ENCODE measurements around the gene KIF17.

Gene KIF17

DNA sequence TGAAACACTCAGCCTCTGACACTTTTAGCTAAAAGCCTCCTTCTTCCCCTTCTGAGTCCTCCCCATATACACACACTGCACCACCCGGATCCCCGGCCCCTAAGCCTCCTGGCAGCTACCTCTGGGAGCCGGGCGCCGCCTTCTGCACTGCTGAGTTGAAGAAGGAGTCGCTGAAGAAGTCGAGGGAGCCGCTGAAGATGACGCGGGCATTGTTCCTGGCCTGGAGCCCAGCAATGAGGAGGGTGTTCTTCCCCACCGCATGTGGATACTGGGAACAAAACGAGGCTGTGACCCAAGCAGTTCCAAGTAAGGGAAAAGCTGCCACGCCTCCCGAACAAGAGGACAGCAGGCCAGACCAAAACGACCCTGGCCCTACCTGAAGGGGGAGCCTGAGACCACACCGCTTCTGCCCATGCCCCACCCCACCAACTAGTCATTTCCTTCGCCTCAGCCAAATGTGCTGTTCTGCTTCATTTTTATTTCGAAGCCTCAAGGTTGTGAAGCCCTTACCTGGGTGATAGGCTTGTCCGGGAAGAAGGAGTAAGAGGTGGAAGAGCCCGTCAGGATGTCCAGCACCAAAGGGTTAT lies 63.6 kb downstream of the KIF17 start:
- no peak for DNase-seq

DNA sequence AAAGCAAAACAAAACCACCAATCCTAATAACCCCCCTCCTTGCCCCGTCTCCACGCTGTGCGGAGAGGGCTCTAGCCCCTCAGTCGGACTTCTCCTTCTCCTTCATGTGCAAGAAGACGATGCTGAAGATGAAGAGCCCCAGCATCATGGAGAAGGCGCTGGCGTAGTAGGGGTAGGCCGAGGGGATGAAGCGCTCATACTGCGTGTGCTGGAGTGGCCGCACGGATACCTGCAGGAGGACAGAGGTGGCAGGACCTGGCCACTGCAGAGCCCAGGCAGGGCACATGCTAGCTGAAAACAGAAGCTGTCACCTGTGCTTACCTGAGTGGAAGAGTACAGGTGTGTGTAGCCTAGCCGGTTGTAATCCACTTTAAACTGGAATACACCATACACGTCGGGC lies 65.5 kb downstream of the KIF17 start:
- DNase-seq: no peak

DNA sequence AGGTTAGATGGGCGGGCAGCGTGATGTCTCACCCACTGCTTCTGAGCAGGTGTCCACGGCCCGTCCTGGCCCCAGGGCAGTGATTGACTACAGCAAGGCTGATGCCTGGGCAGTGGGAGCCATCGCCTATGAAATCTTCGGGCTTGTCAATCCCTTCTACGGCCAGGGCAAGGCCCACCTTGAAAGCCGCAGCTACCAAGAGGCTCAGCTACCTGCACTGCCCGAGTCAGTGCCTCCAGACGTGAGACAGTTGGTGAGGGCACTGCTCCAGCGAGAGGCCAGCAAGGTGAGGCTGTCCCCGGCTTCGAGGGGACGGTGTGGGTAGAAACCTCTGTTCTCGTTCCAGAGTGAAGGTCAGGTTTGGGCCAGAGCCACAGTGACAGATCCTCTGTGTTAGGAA lies 68.9 kb downstream of the KIF17 start:
- no peak for DNase-seq

DNA sequence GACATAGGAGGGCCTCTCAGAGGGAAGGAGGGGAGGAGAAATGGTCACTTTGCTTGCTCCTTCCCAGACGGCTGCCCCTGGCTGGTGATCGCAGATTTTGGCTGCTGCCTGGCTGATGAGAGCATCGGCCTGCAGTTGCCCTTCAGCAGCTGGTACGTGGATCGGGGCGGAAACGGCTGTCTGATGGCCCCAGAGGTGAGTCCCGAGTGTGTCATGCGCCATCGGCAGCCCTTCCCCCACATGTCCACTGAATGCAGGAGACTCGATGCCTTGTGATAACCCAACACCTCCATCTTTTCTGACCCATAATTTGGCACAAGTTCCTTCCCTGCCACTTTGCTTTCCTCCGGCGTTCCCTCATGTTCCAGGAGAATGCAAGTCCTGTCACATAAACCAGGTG lies 69.4 kb downstream of the KIF17 start:
- no peak for DNase-seq

DNA sequence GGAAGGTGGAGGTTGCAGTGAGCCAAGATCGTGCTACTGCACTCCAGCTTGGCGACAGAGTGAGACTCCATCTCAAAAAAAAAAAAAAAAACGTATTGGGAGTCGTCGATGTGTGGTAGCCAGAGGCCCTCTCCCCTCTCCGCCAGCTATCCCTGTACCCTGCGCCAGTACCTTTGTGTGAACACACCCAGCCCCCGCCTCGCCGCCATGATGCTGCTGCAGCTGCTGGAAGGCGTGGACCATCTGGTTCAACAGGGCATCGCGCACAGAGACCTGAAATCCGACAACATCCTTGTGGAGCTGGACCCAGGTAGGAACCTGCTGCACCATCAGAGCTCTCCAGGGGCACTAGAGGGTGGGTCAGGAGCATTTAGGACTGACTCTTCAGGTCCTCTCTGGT lies 72.4 kb downstream of the KIF17 start:
- no peak for DNase-seq

DNA sequence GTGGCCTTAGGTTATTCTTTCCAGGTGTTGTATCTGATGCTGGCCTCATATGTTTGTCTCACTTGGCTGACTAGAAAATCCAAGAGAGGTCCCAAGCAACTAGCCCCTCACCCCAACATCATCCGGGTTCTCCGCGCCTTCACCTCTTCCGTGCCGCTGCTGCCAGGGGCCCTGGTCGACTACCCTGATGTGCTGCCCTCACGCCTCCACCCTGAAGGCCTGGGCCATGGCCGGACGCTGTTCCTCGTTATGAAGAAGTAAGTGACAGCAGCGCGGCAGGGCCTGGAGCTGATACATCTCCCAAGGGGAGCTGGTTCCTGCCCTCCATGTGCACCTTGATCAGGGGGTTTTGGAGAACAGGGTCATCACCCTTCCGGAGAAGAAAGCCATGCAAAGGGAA lies 73.4 kb downstream of the KIF17 start:
- no peak for DNase-seq

DNA sequence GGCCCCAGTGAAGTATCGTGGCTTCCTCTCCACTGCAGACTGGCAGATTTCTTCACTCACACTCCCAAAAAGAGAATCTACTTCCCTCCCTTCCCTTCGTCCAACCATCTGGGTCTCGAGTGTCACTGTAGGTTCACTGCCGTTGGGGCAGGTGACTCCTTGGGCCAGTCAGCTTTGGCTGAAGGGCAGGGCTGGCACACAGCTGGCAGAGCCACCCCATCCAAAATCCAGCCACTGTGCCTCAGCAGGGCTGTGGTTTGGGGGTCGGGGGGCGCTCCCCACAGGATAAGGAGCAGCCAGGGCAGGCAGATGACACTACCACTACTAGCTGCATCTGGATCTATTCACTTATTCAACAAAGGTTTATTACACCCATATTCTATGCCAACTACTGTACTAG lies 74.7 kb downstream of the KIF17 start:
- no peak for DNase-seq

DNA sequence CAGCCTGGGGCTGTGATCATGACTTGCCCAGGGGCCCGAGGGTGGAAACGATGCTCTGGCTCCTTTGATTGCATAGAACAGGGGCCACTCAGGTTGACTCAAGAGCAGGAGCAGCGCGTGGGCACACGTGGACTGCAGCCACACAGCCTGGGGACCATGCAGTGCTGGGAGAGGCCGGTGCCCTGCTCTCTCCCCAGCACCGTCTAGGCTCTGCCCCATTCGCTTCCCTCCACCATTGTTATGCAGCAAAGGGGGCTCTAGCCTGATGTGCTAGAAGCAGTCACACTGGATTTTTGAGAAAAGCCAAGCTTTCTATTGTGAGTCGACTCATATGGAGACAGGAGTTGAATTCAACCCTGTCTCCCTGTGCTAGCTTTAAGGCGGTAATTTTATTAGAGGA lies 75.8 kb downstream of the KIF17 start:
- no peak for DNase-seq

DNA sequence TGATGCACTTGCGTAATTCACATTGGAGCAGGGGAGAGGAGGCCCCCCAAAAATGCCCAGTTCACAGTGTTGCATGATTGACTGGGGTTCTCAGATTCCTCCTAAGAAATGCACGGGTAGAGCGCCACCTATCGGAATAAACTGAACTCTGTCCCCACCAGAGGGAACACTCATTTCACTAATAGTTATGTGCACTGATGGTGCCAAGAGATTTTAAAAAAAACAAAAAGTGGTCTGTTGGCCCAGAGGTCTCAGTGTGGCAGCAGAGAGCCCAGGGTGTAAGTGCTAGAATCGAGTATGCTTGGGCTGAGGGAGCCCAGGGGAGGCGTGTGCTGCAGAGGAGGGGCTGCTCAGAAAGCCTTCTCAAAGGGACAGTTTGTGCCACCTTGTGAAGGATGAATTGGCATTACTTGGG lies 77.6 kb downstream of the KIF17 start:
- peak; percentile 57 for DNase-seq

DNA sequence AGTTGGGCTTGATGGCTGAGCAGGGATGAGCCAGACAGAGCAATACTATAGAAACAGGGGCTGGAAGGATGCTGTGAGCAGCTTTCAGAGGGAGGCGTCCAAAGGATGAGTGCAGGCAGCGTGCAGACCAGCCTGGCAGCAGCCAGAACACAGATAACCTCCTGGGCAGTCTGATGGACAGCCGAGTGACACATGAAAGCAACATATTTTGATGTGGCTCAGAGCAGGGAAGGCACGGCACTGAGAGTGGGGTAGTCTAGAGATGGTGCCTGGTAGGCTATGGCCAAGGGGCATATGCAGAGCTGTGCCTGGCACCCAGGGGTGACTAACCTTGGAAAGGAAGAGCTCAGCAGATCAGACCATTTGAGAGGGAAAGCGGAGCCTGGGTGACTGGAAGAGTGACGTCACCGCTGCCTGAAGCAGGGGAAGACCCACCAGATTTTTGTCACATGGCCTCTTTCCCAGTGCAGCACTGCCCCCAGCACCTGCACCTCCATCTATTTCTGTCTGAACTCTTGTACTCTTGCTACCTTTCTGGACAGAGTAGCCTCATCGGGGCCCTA lies 80.9 kb downstream of the KIF17 start:
- no peak for DNase-seq

DNA sequence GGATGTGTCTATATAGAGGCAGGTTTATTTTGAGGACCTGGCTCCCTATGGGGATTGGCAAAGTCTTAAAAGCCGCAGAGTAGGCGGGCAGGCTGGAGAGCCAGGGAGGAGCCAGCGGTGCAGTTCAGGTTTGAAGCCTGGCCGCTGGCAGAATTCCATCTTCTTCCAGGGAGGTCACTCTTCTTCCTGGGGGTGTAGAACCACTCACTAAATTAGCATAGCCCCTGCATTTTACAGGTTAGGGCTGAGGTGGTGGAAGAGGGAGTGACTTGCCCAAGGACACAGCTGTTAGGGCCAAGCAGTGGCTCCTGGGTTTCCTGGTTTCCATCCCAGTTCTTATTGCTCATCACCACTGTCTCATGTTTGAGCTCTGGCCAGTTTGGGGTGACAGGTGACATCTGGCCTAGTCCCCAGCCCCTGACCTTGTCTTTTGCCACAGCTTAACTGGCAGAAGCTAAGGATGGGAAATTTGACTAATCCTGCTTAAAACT lies 83.2 kb downstream of the KIF17 start:
- DNase-seq: no peak

DNA sequence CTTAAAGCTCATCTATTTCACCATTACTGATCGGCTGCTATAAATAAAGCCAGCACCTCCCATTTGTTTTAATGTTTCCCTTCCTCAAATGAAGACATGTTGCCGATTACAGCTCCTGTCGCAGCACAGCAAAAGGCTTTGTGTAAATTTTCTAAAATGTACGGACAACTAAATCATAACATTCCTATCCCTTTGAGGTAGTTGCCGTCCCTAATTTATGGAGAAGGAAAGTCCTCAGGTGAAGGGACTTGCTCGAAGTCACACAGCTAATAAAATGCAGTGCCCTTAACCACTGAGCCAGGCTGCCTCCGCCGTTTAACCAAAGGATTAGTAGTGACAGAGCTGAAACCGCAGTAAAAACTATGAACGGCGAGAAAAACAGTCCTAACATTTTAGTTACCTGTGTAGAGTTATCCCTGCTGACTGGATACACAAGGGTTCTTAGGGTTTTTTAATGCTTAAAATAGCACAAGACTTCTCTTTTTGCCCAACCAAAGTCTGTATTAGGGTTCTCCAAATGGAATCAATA lies 83.7 kb downstream of the KIF17 start:
- DNase-seq: no peak

DNA sequence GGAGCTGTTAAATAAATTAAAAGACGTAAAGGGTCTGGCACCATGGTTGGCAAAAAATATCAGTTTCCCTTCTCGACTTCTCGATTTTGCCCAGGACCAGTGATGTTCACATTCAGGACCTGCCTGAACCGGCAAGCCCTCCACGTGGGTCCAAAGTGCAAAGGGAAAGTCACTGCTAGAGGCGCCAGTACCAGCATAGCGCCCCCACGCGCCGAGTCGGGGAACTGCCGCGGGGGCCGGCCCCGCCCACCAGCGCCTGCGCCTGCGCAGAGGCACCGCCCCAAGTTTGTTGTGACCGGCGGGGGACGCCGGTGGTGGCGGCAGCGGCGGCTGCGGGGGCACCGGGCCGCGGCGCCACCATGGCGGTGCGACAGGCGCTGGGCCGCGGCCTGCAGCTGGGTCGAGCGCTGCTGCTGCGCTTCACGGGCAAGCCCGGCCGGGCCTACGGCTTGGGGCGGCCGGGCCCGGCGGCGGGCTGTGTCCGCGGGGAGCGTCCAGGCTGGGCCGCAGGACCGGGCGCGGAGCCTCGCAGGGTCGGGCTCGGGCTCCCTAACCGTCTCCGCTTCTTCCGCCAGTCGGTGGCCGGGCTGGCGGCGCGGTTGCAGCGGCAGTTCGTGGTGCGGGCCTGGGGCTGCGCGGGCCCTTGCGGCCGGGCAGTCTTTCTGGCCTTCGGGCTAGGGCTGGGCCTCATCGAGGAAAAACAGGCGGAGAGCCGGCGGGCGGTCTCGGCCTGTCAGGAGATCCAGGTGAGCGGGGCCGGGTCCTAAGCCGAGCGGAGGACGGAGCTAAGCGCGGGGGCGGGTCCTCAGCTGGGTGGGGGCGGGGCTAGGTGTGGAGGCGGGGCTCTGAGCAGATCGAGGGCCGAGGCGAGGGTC lies 84.4 kb downstream of the KIF17 start, which contains the start of gene PINK1:
TSS of gene PINK1 (plus strand) at position 269 of the 875 bp plus-strand sequence. CDS start at position 360, 91 bp downstream.
- DNase-seq: peak; percentile 85

DNA sequence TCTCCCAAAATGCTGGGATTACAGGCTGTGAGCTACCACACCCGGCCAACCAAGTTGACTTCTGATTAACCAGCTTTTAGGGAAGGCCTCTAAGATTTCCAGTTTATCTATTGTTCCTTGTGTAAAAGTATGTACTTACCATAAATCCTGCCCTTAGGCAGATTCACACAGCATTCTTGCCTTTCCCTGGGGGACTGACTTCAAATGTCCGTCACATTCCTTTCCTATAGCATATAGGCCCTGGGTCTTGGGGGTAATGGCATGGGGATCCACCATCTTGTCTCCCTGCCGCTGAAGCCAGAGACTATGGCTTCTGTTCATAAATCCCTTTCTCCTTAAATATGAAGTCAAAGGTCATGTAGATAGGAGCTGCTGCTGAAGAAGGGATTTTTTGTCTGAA lies 85.4 kb downstream of the KIF17 start:
- DNase-seq: no peak

DNA sequence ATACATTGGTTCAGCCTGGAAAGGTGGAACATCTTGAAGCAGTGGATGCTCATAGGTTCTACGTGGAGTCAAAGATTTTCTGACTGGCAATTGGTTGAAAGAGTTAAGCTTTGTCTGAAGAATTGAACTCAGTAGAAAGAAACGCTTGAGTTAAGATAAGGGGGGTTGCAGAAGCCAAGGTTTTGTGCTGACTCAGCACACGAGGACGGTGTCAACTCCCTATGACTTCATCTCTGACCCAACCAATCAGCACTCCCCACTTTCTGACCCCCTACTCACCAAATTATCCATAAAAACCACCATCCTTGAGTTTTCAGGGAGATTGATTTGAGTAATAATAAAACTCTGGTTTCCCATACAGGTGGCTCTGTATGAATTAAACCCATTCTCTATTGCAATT lies 87.1 kb downstream of the KIF17 start:
- no peak for DNase-seq

DNA sequence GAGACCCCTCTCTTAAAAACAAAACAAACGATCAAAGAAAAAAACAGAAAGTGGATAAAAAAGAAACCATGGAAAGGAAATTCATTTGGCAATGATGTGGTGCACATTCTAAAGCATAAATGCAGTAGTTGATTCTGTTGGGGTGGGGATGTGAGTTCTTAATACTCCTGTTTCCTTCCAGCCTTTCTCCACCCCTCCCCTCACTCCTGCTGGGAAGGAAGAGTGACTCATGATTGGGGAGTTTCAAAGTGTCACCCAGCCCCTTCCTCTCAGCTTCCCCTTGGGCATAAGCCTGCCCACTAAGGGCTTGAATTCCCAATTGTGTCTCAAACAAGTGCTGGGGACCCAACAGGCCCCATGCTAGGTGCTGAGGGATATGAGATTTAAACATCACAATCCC lies 91.3 kb downstream of the KIF17 start:
- DNase-seq: no peak

DNA sequence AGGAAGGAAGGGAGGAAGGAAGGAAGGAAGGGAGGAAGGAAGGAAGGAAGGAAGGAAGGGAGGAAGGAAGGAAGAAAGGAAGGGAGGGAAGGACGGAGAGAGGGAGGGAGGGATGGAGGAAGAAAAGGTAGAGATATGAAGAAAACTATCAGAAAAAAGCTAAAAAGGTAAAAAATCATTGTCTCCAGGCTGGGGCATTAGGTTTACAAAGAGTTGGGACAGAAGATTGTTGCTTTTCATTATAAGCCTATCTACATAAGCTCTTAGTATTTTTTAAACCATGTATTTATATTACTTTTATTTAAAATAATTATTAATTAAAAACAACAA lies 91.7 kb downstream of the KIF17 start:
- DNase-seq: no peak

DNA sequence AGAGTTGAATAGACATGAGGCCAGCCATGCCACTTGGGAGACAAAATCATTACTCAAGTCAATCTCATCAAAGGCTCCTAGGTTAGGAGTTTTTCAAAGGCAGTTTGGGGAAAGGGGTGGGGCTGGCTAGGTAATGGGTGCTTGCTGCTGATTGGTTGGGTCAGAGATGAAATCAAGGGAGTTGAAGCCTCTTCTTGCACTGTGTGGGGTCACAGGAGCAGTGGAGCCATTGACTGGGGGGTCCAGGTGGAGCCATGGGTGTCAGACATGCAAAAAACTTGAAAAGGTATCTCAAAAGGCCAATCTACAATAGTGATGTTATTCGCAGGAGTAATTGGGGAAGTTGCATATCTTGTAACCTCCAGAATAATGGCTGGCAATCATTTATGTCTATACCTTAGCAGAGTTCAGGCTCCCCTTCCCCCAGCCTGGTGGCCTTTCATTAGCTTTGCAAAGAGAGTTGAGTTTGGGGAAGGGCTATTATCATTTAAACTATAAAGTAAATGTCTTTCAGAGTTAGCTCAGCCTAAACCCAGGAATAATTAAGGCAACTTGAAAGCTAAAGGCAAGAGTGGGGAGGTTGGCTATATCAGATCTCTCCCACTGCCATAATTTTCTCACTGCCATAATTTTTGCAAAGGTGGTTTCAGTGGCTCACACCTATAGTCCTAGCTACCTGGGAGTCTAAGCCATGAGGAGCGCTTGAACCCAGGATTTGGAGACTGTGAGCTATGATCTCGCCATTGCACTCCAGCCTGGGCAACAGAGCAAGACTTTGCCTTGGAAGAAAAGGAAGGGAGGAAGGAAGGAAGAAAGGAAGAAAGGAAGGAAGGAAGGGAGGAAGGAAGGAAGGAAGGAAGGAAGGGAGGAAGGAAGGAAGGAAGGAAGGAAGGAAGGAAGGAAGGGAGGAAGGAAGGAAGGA lies 92.4 kb downstream of the KIF17 start:
- no peak for DNase-seq

DNA sequence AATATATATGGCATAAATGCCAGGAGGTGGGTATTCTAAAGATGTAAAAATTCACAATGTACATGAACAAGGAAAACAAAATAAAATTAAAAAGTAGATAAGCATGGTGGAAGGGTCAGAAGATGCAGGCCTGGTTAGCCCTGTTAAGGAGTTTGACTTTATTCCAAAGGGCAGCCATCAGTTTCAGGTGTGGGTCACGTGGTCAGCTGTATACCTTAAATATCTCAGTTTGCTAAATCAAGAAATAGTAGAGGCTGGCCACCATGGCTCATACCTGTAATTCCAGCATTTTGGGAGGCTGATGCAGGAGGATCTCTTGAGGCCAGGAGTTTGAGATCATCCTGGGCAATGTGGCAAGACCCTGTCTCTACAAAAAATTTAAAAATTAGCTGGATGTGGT lies 93.1 kb downstream of the KIF17 start:
- no peak for DNase-seq

DNA sequence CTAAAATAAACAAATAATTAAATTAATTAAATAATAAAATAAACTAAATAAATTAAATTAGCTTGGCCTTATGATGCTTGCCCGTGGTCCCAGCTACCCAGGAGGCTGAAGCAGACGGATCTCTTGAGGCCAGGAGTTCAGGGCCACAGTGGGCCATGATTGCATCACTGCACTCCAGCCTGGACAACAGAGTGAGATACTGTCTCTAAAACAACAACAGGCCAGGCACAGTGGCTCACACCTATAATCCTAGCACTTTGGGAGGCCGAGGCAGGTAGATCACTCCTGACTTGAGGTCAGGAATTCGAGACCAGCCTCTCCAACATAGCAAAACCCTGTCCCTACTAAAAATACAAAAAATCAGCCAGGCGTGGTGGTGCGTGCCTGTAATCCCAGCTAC lies 96.8 kb downstream of the KIF17 start:
- DNase-seq: no peak

DNA sequence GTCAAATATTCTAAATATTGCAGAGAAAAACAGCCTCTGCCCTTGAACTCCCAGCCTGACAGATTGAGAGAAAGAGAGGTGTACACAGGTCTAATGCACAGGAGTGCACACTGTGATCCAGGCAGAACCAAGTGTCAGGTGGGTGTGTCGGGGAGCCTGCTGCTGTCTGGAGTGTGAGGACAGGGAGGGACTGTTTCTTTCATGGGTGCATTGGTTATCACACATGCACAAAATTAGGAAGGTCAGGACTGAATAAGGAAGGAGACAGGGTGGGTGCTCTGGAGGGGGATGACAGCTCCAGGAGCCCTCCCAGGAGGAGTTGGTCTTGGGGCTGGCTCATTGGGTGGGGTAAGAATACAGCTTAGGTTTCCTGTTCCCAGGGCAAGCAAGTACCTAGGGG lies 97.8 kb downstream of the KIF17 start:
- no peak for DNase-seq

DNA sequence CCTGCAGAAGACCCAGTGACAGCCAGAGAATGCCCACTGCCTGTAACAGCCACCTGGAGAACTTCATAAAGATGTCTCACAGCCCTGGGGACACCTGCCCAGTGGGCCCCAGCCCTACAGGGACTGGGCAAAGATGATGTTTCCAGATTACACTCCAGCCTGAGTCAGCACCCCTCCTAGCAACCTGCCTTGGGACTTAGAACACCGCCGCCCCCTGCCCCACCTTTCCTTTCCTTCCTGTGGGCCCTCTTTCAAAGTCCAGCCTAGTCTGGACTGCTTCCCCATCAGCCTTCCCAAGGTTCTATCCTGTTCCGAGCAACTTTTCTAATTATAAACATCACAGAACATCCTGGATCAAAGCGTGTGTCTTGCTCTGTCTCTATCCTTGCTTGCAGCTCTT lies 99.3 kb downstream of the KIF17 start:
- DNase-seq: no peak

All from stimulated activated CD4-positive, alpha-beta T cell treated with anti-CD3 and anti-CD28 coated beads, Interleukin-1b, Interleukin-23, amount 100 ng/mL, for 48 hours (primary cell).